ENCODE results near the gene NBAS.

The NBAS gene

GRCh38 chr2:15605721-15606120 is 44.6 kb upstream of the NBAS start:
- no peak overlapping the region for H3K4me3 ChIP-seq (ENCODE audit: control insufficient read depth, low read depth, low read length)
- no peak for TF ChIP-seq CTCF (conservative IDR thresholded peaks at IDR 0.05; ENCODE audit: control insufficient read depth, insufficient read depth, low read depth, low read length)
- no peak for DNase-seq (ENCODE audit: low read depth)

DNA sequence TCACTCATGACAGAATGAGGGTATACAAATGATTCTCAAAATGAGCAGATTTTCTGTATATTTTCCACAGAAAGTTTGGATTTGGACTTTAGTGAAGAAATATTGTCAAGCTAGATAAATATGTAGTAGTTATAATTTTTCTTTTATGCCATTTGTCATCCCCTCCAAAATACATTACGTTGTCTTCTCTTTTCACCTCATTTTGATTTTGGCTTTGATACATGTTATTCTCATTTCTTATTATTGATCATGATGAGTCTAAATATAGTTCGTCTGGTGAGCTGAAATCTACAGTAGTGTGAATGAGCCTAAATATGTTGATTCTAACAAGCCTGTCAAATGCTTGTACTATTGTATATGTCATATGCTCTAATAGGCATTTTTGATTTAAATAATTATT is 42.8 kb upstream of the NBAS start:
- no peak for DNase-seq (ENCODE audit: low read depth)
- H3K4me3 ChIP-seq (ENCODE audit: control insufficient read depth, low read depth, low read length): no peak overlapping the region
- TF ChIP-seq CTCF (conservative IDR thresholded peaks at IDR 0.05; ENCODE audit: control insufficient read depth, insufficient read depth, low read depth, low read length): no peak

- no peak overlapping the region for H3K4me3 ChIP-seq (ENCODE audit: control insufficient read depth, low read depth, low read length)
- DNase-seq (ENCODE audit: low read depth): no peak
- no peak for TF ChIP-seq CTCF (conservative IDR thresholded peaks at IDR 0.05; ENCODE audit: control insufficient read depth, insufficient read depth, low read depth, low read length)
Measured at GRCh38 chr2:15603044-15603765, 42.1 kb upstream of the NBAS start.

GRCh38 chr2:15602393-15602792 is 41.3 kb upstream of the NBAS start:
- no peak for TF ChIP-seq CTCF (conservative IDR thresholded peaks at IDR 0.05; ENCODE audit: control insufficient read depth, insufficient read depth, low read depth, low read length)
- H3K4me3 ChIP-seq (ENCODE audit: control insufficient read depth, low read depth, low read length): no peak overlapping the region
- no peak for DNase-seq (ENCODE audit: low read depth)

GRCh38 chr2:15601681-15602080 is 40.5 kb upstream of the NBAS start:
- TF ChIP-seq CTCF (conservative IDR thresholded peaks at IDR 0.05; ENCODE audit: control insufficient read depth, insufficient read depth, low read depth, low read length): no peak
- no peak overlapping the region for H3K4me3 ChIP-seq (ENCODE audit: control insufficient read depth, low read depth, low read length)
- no peak for DNase-seq (ENCODE audit: low read depth)

DNA sequence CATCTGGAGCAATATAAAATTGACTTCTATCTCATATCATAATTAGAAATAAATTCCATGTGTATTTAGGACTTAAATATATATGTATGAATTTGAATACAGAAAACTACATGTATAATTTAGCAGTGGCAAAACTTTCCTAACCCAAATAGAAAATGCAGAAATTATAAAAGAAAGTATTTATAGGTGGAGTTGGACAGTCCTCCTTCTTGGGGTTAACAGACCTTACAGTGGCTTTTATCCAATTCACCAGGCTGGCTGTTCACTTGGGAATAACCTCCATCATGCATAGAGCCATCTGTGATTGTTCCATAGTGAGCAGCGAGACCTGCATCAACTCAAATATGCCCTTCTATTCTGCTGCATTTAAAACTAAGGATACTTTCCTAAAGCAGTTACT is 38.9 kb upstream of the NBAS start:
- no peak for TF ChIP-seq CTCF (conservative IDR thresholded peaks at IDR 0.05; ENCODE audit: control insufficient read depth, insufficient read depth, low read depth, low read length)
- DNase-seq (ENCODE audit: low read depth): no peak
- no peak overlapping the region for H3K4me3 ChIP-seq (ENCODE audit: control insufficient read depth, low read depth, low read length)

GRCh38 chr2:15596968-15597367 is 35.8 kb upstream of the NBAS start:
- no peak for TF ChIP-seq CTCF (conservative IDR thresholded peaks at IDR 0.05; ENCODE audit: control insufficient read depth, insufficient read depth, low read depth, low read length)
- DNase-seq (ENCODE audit: low read depth): no peak
- no peak overlapping the region for H3K4me3 ChIP-seq (ENCODE audit: control insufficient read depth, low read depth, low read length)
